Activated CD8-positive, alpha-beta memory T cell treated with anti-CD3 and anti-CD28 coated beads for 36 hours (primary cell): ENCODE measurements around the gene KCNK16. TPM values are rescaled to one million over a fixed set of nuclear protein-coding genes. Genes with fewer than 3 reads are reported as not detected.

Experiments
- CTCF ChIA-PET: fragments of 350-600 bp; sonication (Branson Sonifier 250); formaldehyde crosslinking; loops from one replicate; lab custom pipeline; 2021; ENCODE audit warnings: antibody characterized with exemption; lab: Charles Lee
- POLR2A ChIA-PET: fragments of 350-600 bp; sonication (Branson Sonifier 250); formaldehyde crosslinking; loops from one replicate; lab custom pipeline; 2021; ENCODE audit warnings: antibody characterized with exemption; lab: Charles Lee
- total RNA-seq, 2 experiments: library from RNA; stranded (reverse); gene quantifications; one replicate each; pipeline ENCODE4 v1.2.3, GENCODE V29; 2021

The KCNK16 gene
- total RNA-seq, 2 experiments from 2014 or later, result not detected

DNA sequence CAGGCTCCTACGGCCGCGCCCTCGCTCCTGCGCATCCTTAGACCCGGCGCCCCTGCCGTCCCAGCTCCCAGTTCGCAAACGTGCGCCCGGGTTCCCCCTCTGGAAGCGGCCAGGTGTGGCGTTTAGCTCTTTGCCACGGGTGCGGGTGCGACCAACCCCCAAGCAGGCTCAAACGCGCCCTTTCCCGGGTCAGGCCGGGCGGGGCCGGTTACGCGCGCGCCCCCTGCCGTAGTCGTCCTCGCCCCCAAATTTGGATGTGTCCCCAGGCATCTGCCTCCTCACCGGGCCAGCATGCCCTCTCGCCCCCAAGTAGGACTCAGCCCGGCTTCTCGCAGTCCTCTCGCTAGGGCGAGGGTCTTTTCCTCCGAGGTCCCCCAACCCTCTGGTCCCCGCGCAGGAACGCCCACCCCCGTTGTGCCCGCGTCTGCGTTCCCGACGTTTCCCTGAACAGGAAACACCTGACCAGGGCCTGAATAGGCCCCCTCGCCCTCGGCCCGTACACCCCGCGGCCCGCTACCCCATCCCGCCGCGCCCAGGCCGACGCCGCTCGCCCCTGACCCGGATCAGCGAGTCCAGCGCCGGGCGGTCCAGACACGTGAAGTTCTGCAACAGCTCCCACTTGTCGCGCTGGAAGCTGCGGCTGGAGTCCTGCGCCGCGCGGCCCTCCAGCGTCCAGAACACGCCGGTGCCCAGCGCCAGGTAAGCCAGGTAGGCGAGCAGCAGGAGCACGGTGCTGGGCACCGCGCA lies 8.8 kb downstream of the KCNK16 start:
- POLR2A ChIA-PET, result no interaction called here
- CTCF ChIA-PET, result interaction anchor here (0.5 kb wide), 1 partner anchor 38 kb away, joined by 3 read pairs; no protein-coding TSS in a partner anchor

- CTCF ChIA-PET, result no interaction called here
Observed at GRCh38 chr6:39312912-39313525, 9.5 kb downstream of the KCNK16 start.

DNA sequence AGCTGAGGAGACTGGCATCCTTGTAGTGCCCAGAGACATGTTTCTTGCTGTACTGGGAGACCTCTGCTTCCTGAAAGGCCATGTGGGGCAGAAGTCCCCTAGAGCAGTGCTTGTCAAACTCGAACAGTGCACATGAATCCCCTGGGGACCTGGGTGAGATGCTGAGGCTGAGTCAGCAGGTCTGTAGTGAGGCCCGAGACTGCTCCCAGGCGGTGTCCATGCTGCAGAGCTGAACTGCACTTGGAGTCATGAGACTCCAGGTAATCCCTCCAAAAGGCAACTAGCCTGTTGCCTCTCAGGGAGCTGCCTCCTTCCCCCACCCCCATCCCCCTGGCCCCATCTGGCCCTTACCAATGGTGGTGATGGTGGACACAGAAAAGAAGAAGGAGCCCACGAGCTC lies 12.0 kb downstream of the KCNK16 start:
- ChIA-PET POLR2A (no interaction called here), CTCF (interaction anchor here (0.7 to 5.3 kb wide), 11 partner anchors 8 to 445 kb away, joined by 3 to 59 read pairs (median 3); no protein-coding TSS in a partner anchor)

More at GRCh38 chr6:39312912-39313525, 9.5 kb downstream of the KCNK16 start:
- POLR2A ChIA-PET, result no interaction called here

DNA sequence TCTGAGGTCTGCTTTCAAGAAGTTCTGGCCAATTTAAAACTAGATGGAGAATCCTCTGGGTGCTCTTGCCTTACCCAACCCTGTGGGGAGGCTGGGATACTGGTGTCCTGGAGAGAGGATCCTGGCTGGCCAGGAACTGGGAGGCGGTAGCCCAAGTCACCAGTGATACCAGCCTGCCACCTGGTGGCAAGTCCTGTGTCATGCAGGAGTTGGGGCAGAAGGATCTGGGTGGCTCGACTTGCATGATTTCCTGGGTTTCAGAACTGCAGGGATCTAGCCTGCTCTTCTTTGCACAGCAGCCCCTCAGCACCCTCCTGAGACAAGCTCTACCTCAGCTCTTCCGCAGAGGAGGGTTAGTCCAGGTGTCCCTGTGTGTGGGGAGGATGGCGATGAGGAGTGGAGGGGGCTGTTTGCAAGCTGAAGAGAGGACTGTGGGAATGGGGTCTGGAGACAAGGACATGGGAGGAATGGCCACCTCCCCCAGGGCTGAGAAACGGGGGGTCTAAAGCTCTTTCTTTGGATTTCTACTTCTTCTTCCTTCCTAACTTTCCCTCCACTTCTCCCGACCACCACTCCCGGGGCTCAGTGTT lies 12.5 kb downstream of the KCNK16 start:
- POLR2A ChIA-PET, result no interaction called here
- CTCF ChIA-PET, result interaction anchor here (0.7 to 5.3 kb wide), 16 partner anchors 8 to 1637 kb away, joined by 3 to 59 read pairs (median 3); no protein-coding TSS in a partner anchor

- ChIA-PET CTCF (interaction anchor here (0.8 to 5.3 kb wide), 4 partner anchors 73 to 435 kb away, joined by 3 to 59 read pairs (median 11); no protein-coding TSS in a partner anchor), POLR2A (no interaction called here)
Observed at GRCh38 chr6:39307462-39307861, 15.0 kb downstream of the KCNK16 start.

- POLR2A ChIA-PET, result interaction anchor here (0.5 kb wide), 1 partner anchor 95 kb away, joined by 3 read pairs; no protein-coding TSS in a partner anchor
Observed at GRCh38 chr6:39304951-39305350, 17.6 kb downstream of the KCNK16 start.

GRCh38 chr6:39303425-39304153 lies 18.9 kb downstream of the KCNK16 start:
- CTCF ChIA-PET, result interaction anchor here (0.7 to 4.3 kb wide), 19 partner anchors 8 to 431 kb away, joined by 3 to 68 read pairs (median 5); partner anchors contain the start of genes KCNK5 and SAYSD1
- POLR2A ChIA-PET, result interaction anchor here (1.0 kb wide), 1 partner anchor 75 kb away, joined by 6 read pairs; the partner anchor contains the start of gene KCNK5

More at GRCh38 chr6:39304951-39305350, 17.6 kb downstream of the KCNK16 start:
- CTCF ChIA-PET, result interaction anchor here (4.3 kb wide), 1 partner anchor 139 kb away, joined by 68 read pairs; no protein-coding TSS in a partner anchor

- ChIA-PET CTCF (interaction anchor here (0.5 to 4.3 kb wide), 26 partner anchors 9 to 1814 kb away, joined by 3 to 68 read pairs (median 4); partner anchors contain the start of genes KCNK5 and SAYSD1), POLR2A (interaction anchor here (1.0 kb wide), 1 partner anchor 74 kb away, joined by 6 read pairs; the partner anchor contains the start of gene KCNK5)
Observed at GRCh38 chr6:39302669-39303424, 19.7 kb downstream of the KCNK16 start.

DNA sequence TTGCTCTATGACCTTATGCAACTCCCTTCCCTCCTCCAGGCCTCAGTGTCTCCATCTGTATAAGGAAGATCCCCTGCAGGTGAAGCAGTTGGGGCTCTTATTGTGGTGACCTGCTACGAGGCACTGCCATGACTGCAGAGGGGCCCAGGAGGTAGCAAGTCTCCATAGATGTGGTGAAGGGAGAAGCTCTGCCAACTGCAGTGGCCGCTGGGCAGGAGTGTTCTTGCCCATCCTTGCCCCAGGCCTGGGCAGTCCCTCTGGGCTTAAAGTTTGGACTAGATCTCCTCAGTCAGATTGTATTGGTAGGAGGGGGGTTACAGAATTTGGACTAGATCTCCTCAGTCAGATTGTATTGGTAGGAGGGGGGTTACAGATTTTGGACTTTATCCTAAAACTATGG lies 20.5 kb downstream of the KCNK16 start:
- ChIA-PET POLR2A (no interaction called here), CTCF (interaction anchor here (0.5 to 4.3 kb wide), 12 partner anchors 9 to 430 kb away, joined by 3 to 68 read pairs (median 4); partner anchors contain the start of genes KCNK5 and SAYSD1)

DNA sequence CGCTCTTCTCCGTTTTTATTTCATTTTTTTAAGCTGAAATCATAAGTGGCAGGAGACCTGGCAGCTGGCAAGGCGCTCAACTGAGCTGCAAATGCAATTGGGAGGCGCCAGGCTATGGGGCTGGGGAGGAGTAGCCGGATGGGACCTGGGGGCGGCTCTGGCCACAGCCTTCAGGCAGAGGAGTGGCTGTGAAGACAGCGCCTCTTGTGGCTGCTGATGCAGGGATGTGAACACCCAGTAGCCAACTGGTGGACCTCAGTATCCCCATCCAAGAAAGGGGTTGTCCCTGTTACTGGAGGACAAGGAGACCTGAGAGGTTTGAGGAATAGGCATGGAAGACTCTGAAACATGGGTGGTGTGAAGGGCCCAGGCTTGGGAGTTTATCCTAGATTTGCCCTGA lies 20.9 kb downstream of the KCNK16 start:
- POLR2A ChIA-PET, result no interaction called here
- CTCF ChIA-PET, result interaction anchor here (0.7 to 4.3 kb wide), 3 partner anchors 135 to 429 kb away, joined by 3 to 68 read pairs (median 3); no protein-coding TSS in a partner anchor

DNA sequence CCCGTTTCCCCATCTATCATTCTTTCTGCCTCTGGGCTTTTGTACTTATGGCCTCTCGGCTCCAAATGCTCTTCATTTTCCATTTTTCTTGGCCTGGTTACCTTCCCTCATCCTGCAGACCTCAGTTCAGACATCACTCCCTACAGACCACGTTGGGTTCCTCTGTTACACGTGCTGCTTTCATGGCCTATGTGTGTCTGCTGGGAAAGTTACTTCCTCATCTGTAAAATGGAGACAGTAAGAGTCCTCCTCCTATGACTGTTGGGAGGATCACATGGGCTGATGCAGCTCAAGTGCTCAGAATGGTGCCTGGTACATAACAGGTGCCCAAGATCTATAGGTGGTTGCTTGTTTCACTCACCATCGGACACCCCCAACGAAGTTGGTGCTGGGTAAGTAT lies 21.8 kb downstream of the KCNK16 start:
- ChIA-PET POLR2A (no interaction called here), CTCF (interaction anchor here (0.7 to 0.9 kb wide), 3 partner anchors 9 to 134 kb away, joined by 3 to 5 read pairs (median 4); no protein-coding TSS in a partner anchor)

GRCh38 chr6:39298061-39298460 lies 24.4 kb downstream of the KCNK16 start:
- ChIA-PET CTCF (no interaction called here), POLR2A (no interaction called here)

DNA sequence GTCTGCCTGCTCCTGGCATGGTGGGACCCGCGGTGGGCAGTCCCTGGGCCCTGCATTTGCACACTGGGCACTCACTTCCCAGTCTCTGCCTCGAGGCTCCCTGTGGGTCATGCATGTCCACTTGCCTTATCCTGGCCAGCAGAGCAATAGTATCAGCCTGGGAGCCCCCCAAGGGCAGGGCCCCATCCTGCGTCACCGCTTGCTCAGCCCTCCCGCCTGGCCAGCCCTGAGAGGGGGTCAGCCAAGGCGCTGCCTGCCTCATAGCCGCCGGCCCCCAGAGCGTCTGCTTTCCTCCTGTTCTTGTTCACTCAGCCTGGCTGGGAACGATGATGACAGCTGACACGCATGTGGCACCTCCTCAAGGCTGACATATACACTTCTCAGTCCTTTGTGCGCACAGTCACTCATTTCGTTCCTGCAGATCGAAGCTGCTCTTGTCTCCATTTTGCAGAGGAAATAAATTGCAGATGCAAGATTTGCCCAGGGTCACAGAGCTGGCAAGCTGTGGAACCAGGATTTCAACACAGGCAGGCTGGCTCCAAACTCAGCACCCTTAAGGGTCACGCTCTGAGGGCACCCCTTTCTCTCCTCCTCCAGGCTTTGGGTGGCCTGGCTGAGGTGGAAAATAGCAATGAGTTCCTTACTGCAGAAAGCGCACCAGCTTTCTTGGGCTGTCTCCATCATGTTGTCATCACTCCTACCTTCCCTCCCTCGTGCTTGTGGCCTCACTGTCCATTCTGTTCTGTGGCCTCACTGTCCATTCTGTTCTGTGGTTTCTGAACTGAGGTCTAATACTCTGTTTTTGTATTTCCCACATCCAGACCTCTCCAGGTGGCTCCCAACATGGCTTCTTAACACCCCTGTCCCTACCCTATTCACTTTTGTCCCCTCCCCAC lies 25.5 kb downstream of the KCNK16 start:
- ChIA-PET CTCF (no interaction called here), POLR2A (no interaction called here)

DNA sequence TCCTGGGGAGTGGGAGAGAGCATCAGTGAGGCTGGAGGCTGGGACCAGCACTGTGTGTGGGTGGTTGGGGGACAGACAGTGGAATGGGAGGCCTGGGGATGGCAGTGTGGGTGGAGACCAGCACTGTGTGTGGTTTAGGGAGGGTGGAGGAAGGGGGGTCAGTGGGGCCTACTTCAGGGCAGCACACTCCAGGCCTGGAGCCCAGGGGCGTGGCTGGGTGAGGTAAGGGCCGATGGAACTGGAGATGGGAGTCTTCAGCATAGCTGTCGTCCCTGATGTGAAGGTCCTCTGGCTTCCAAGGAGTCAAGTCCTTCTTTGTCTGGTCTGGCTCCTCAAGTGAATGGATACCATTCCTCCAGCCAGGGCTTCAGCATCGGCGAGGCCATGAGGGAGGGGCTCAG lies 26.9 kb downstream of the KCNK16 start:
- POLR2A ChIA-PET, result no interaction called here
- CTCF ChIA-PET, result no interaction called here

DNA sequence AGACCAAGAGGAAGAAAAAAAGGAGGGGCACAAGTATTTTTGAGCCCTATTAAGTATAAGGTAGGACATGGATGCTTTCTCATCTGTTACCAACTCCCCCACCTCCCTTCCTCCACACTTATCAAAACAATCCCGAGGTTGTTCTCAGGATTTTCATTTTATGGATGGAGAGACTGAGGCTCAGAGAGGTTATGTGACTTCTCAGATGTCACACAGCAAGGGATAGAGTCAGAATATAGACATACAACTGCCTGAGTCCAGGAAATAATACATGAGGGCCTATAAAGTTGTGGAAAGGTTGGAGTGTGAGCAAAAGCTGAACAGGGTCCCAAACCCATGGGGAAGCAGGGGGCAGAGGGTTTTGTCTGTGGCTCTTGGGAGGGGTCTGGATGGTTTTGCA lies 27.6 kb downstream of the KCNK16 start:
- ChIA-PET CTCF (no interaction called here), POLR2A (no interaction called here)

DNA sequence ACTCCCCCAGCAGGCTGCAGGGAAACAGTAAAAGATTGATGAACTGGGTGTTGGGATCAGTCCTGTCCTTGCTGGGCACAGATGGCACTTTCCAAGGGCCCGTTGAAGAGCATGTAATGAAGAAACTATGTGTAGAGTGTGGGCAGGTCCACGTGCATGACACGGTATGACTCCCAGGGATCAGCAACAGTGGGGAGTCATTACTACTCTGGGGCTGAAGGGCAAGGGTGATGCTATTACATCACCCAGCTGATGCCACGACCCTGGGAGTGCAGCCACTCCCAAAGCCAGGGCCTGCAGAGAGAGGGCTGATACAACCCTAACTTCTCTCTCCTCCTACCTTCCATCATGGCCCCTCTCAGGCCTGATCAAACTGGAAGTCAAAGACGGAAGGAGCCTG lies 28.4 kb downstream of the KCNK16 start:
- POLR2A ChIA-PET, result no interaction called here
- CTCF ChIA-PET, result no interaction called here

- ChIA-PET POLR2A (no interaction called here), CTCF (interaction anchor here (1.3 kb wide), 1 partner anchor 10 kb away, joined by 3 read pairs; no protein-coding TSS in a partner anchor)
Observed at GRCh38 chr6:39292637-39293036, 29.9 kb downstream of the KCNK16 start.
